Gastroesophageal sphincter (tissue), 4 donors: ENCODE data around the gene C19orf18. TPM values are rescaled to one million over a fixed set of nuclear protein-coding genes. Genes with fewer than 3 reads are reported as not detected.
A peak's percentile ranks its signal among the peaks of the same experiment; 100 is the strongest.

Experiments
- ATAC-seq: fragments of 150-250 bp; one replicate; pipeline ENCODE4 v1.9.1; 2016; ENCODE audit warnings: mild to moderate bottlenecking, moderate library complexity
- H3K27ac ChIP-seq, 4 donors: fragments of 200-600 bp; sonication (generic) in 3 of 4; 1 replicate in 3 of 4; 2 replicates in 1 of 4; pipeline ENCODE4 v1.5.1; 2016 to 2019
- H3K27me3 ChIP-seq: fragments of 200-600 bp; sonication (generic); one replicate; pipeline ENCODE4 v1.5.1; 2019
- H3K36me3 ChIP-seq, 2 donors: fragments of 200-600 bp; sonication (generic); one replicate each; pipeline ENCODE4 v1.5.1; 2019; ENCODE audit warnings: control low read depth in 1 of 2
- H3K4me1 ChIP-seq, 3 donors: fragments of 200-600 bp; sonication (generic); 1 replicate in 2 of 3; 2 replicates in 1 of 3; pipeline ENCODE4 v1.5.1; 2016 to 2019; ENCODE audit warnings: control low read depth in 2 of 3
- H3K4me3 ChIP-seq, 2 donors: fragments of 200-600 bp; sonication (generic); one replicate each; pipeline ENCODE4 v1.5.1; 2019; ENCODE audit warnings: mild to moderate bottlenecking in 1 of 2, moderate library complexity in 1 of 2
- H3K9me3 ChIP-seq, 3 donors: fragments of 200-600 bp; sonication (generic); one replicate each; pipeline ENCODE4 v1.5.1; 2017 to 2019; ENCODE audit warnings: control low read depth in 2 of 3
- EP300 ChIP-seq: sonication (generic); formaldehyde crosslinking; IDR thresholded peaks from one replicate; pipeline ENCODE4 v1.6.1; 2017; ENCODE audit warnings: antibody characterized with exemption, mild to moderate bottlenecking
- POLR2A ChIP-seq, 2 donors: fragments of 450-650 bp; IDR thresholded peaks; one replicate each; pipeline ENCODE4 v1.6.1; 2017; ENCODE audit warnings: antibody characterized with exemption in 2 of 2, mild to moderate bottlenecking in 2 of 2, moderate library complexity in 1 of 2
- POLR2AphosphoS5 ChIP-seq: sonication (generic); formaldehyde crosslinking; IDR thresholded peaks from one replicate; pipeline ENCODE4 v1.6.1; 2017; ENCODE audit warnings: antibody characterized with exemption
- WGBS, 2 donors: methylation state at CpG; one replicate each; pipeline ENCODE4 v1.1.5; 2018; ENCODE audit warnings: low coverage in 1 of 2; 5-methylcytosine and 5-hydroxymethylcytosine counted together
- total RNA-seq, 4 donors: library from RNA; depleted of rRNA; stranded (reverse); fragments of >200 nt; gene quantifications; one replicate each; pipeline ENCODE4 v1.1.0, GENCODE V29; 2016
- TF ChIP-seq, protein P1 (sequence below), 4 experiments: fragments of 200-600 bp in 2 of 4; fragments of 450-650 bp in 2 of 4; sonication (generic) in 1 of 4; IDR thresholded peaks; one replicate each; pipeline ENCODE4 v1.5.1; 2017 to 2019; ENCODE audit warnings: antibody characterized with exemption in 4 of 4, mild to moderate bottlenecking in 2 of 4, moderate library complexity in 2 of 4

Gene C19orf18
- 1 to 10 TPM in 1 of 4 donors, not detected in 3; 4.8 TPM for total RNA-seq

GRCh38 chr19:57974434-57974833 is at the start of gene C19orf18:
Gene C19orf18, minus strand, starts transcription at chr19:57974534. Its CDS starts 102 bp downstream, at chr19:57974432.
- H3K27ac ChIP-seq, result no peak within 1 kb of the TSS
- TF ChIP-seq POLR2A (IDR thresholded peaks at IDR 0.05) (no peak), POLR2AphosphoS5 (no peak), EP300 (no peak)
- TF ChIP-seq, protein P1, sequence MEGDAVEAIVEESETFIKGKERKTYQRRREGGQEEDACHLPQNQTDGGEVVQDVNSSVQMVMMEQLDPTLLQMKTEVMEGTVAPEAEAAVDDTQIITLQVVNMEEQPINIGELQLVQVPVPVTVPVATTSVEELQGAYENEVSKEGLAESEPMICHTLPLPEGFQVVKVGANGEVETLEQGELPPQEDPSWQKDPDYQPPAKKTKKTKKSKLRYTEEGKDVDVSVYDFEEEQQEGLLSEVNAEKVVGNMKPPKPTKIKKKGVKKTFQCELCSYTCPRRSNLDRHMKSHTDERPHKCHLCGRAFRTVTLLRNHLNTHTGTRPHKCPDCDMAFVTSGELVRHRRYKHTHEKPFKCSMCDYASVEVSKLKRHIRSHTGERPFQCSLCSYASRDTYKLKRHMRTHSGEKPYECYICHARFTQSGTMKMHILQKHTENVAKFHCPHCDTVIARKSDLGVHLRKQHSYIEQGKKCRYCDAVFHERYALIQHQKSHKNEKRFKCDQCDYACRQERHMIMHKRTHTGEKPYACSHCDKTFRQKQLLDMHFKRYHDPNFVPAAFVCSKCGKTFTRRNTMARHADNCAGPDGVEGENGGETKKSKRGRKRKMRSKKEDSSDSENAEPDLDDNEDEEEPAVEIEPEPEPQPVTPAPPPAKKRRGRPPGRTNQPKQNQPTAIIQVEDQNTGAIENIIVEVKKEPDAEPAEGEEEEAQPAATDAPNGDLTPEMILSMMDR (IDR thresholded peaks at IDR 0.05), result no peak
- 75 to 94% methylated on average over 1 to 4 of the region's 4 CpGs for WGBS, 2 donors
- peaks cover 11 to 100% (median 18%) of the 10 kb centered on the region in 3 donors for H3K9me3 ChIP-seq
- no peaks in the 10 kb centered on the region for H3K4me1 ChIP-seq
- no peak within 1 kb of the TSS for H3K4me3 ChIP-seq
- H3K27me3 ChIP-seq, result no peaks in the 10 kb centered on the region
- ATAC-seq, result no peak
- peaks cover 7 to 89% of the 10 kb centered on the region in 2 donors for H3K36me3 ChIP-seq

DNA sequence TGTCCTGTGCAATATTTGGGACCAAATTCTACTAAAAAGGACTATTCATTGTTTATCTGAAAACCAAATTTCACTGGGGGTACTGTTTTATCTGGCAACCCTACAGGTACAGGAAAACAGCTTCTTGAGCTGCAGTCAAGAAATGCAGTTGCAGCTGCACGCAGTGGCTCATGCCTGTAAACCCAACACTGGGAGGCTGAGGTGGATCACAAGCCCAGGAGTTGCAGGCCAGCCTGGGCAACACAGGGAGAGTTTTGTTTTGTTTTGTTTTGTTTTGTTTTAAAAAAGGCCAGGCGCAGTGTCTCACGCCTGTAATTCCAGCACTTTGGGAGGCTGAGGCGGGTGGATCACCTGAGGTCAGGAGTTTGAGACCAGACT is 47.9 kb upstream of the C19orf18 start:
- WGBS, 2 donors, result 75% methylated on average over 4 of the region's 4 CpGs; no CpG with 5 or more reads in 1 of the 2 donors
- TF ChIP-seq POLR2A (IDR thresholded peaks at IDR 0.05) (no peak), POLR2AphosphoS5 (no peak), EP300 (no peak)
- TF ChIP-seq, protein P1 (IDR thresholded peaks at IDR 0.05), result no peak
- Histone ChIP-seq H3K4me3 (no peak overlapping the region), H3K27me3 (peaks cover 10% of the 10 kb centered on the region), H3K36me3 (no peaks in the 10 kb centered on the region), H3K4me1 (no peaks in the 10 kb centered on the region), H3K9me3 (no peaks in the 10 kb centered on the region), H3K27ac (no peak overlapping the region)
- ATAC-seq, result no peak

GRCh38 chr19:58021541-58022282 is 47.4 kb upstream of the C19orf18 start:
- Histone ChIP-seq H3K9me3 (no peaks in the 10 kb centered on the region), H3K27me3 (peaks cover 13% of the 10 kb centered on the region), H3K4me1 (no peaks in the 10 kb centered on the region), H3K36me3 (no peaks in the 10 kb centered on the region), H3K27ac (no peak overlapping the region), H3K4me3 (no peak overlapping the region)
- WGBS, 2 donors, result 1 to 53% methylated on average over 7 to 23 of the region's 30 CpGs
- no peak for TF ChIP-seq EP300
- TF ChIP-seq, protein P1 (IDR thresholded peaks at IDR 0.05), result peak in 3 of 4 experiments; percentile 78 to 85 (median 85)
- ATAC-seq, result peak; percentile 86

- 86% methylated on average over 6 of the region's 7 CpGs; no CpG with 5 or more reads in 1 of the 2 donors for WGBS, 2 donors
- no peak overlapping the region for H3K27ac ChIP-seq
- H3K27me3 ChIP-seq, result peaks cover 13% of the 10 kb centered on the region
- no peaks in the 10 kb centered on the region for H3K9me3 ChIP-seq
- no peaks in the 10 kb centered on the region for H3K36me3 ChIP-seq
- TF ChIP-seq, protein P1 (IDR thresholded peaks at IDR 0.05), result no peak
- no peak for TF ChIP-seq EP300
- TF ChIP-seq POLR2A (IDR thresholded peaks at IDR 0.05), result no peak
- no peak for TF ChIP-seq POLR2AphosphoS5
- no peaks in the 10 kb centered on the region for H3K4me1 ChIP-seq
- H3K4me3 ChIP-seq, result no peak overlapping the region
- no peak for ATAC-seq
These were observed 45.8 kb upstream of the C19orf18 start for GRCh38 chr19:58020129-58020528.

DNA sequence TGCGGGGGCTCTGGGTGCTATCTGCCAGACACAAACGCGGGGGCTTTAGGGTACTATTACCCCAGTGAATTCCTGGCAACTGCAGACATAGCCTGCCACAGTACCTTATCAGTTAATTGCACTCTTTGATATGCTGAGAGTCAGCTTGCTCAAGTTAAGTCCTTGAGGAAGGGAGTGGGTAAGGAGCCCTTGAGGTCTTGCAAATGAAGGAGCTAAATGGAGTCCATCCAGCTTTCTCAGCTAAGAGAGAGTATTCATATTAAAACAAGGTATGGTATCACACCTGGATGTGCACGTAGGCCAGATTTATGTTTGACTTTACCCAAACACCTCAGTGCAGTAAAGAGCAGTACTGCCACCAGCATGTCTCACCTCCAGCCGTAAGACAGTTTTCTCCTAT is 39.8 kb upstream of the C19orf18 start:
- no peak for TF ChIP-seq POLR2A (IDR thresholded peaks at IDR 0.05)
- TF ChIP-seq EP300, result no peak
- TF ChIP-seq, protein P1 (IDR thresholded peaks at IDR 0.05), result no peak
- no peak for TF ChIP-seq POLR2AphosphoS5
- H3K27me3 ChIP-seq, result peaks cover 8% of the 10 kb centered on the region
- no peaks in the 10 kb centered on the region for H3K36me3 ChIP-seq
- H3K4me3 ChIP-seq, result no peak overlapping the region
- H3K27ac ChIP-seq, result no peak overlapping the region
- ATAC-seq, result no peak
- WGBS, 2 donors, result 49 to 80% methylated on average over 1 to 5 of the region's 5 CpGs
- peaks cover 0 to 16% (median 0%) of the 10 kb centered on the region in 3 donors for H3K4me1 ChIP-seq
- peaks cover 0 to 36% (median 0%) of the 10 kb centered on the region in 3 donors for H3K9me3 ChIP-seq
